Measurements from ENCODE around the gene ZBTB7B.

ZBTB7B gene

GRCh38 chr1:155005076-155006011 is 2.7 kb downstream of the ZBTB7B start:
- DNase-seq, result no peak

DNA sequence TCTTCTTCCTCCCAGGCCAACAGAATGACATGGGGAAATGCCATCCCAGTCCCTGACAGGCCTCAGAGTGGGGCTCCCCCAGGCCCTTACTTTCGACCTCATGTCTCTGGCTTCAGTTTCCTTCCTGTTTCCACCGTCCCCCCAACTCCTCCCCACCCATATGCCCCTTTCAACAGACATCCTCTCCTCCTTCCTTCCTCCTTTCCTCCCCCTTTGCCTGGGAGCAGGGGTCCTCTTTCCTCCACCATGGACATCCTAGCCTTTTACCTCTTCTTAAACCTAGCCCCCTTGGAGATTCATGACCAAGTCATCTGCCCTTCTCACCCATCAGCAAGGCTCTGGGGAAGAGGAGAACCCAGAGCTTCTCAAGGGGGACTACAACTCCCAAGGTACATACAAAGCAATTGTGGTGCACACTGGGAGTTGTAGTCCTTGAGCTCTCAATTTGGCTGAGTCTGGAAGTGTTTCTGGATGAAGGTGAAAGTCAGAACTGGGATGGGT is 4.0 kb downstream of the ZBTB7B start:
- no peak for DNase-seq

DNA sequence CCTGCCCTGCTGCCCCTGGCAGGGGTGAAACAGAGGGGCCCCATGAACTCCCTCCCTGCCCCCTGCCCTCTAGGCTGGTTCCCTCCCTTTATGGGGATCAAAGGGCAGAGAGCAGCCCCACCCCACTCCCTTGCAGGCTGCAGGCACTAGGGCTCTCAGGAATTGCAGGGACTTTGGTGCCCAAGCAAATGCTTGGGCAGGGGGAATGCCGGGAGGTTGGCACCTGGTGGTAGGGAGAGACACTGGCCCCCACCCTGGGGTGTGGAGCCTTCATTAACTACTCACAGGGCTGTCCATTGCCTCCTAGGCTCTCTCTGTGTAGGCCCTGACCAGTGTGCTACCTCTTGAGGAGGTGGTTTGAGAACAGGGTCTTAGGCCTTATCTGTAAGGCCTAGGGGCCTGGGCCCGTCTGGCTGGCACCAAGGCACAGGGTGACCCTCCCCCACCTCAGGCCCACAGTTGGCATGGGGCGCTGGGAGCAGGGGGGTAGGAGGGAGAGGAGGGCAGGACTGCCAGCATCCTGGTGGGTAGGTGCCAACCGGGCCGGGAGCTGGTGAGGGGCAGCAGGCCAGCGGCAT is 4.7 kb downstream of the ZBTB7B start:
- no peak for DNase-seq

- peak; percentile 63 for DNase-seq
Measured at GRCh38 chr1:155008015-155008941, 5.7 kb downstream of the ZBTB7B start.

DNA sequence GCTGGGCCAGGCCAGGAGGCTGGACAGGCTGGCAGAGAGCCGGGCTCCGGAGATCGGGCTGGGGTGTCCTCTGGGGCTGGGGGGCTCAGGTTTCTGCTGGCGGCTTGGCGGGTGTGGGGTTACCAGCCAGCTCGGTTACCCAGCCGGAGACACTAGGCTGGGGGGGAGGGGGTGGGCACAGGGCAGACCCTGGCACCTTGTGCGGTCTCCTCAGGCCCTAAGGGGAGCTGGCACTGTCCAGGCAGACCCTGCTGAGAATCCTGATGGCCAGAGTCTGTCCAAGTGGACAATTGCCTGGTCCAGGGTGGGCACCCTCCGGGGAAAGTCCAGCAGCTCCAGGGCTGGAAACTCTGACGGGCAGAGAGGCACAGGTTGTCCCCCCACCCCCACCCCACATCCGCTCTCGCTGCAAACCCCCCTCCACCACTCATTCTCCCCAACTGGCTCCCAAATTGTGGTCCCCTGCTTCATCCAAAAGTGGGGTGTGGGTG is 6.7 kb downstream of the ZBTB7B start:
- DNase-seq, result no peak

DNA sequence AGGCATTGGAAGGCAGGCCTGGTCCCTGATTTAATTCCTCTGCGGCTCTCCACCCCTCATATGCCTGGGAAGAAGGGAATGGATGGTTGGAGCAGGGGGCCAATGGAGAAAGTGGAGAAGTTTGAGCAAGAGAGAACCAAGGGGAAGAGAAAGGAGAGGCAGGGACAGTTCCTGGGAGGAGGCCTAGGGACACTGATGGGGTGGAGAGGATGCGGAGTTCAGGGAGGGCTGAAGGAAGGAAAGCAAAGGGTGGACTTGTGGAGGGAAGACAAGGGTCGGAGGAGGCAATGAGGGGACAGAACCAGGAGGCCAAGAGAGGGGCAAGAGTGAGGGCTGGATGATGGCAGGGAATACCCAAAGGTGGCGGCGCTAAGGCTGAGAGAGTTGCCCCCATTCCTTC is 7.1 kb downstream of the ZBTB7B start:
- no peak for DNase-seq

DNA sequence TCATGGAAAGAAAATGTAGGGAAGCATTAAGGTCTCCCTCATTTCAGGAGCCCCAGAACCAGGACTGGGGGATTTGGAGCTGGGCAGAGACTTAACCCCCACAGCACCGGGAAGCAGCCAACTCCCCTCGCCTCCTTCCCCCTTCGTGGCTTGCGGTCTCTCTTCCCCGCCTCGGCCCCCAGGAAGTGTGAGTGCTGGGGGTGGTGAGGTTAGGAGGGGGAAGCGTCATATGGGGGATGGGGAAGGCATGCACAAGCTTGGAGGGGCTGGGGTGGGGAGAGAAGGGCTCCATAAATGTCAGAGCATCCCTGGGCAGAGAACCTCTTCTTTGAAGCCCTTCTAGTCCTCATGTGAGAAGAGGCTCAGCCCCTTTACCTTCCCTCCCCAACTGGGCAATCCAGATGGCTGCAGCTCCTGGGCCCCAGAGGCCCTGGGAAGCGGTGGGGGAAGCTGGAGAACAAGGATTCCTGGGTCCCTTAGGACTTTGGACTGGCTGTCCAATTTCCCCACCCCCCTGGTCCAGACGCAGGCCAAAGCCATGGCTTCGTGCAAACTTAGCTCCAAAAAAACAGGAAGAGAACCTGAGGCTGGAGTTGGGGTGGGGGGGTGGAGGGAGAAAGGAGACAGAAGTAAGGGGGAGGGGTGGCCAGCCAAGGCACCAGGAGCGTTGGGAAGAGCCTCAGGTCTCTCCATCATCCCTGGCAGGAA is 7.8 kb downstream of the ZBTB7B start:
- no peak for DNase-seq

GRCh38 chr1:155011004-155011416 is 8.4 kb downstream of the ZBTB7B start:
- DNase-seq, result no peak

- DNase-seq, result no peak
Measured at GRCh38 chr1:155011437-155012025, 8.9 kb downstream of the ZBTB7B start.

- DNase-seq, result no peak
Measured at GRCh38 chr1:155012026-155012546, 9.5 kb downstream of the ZBTB7B start.

GRCh38 chr1:155012776-155013602 is 10.4 kb downstream of the ZBTB7B start:
- no peak for DNase-seq

DNA sequence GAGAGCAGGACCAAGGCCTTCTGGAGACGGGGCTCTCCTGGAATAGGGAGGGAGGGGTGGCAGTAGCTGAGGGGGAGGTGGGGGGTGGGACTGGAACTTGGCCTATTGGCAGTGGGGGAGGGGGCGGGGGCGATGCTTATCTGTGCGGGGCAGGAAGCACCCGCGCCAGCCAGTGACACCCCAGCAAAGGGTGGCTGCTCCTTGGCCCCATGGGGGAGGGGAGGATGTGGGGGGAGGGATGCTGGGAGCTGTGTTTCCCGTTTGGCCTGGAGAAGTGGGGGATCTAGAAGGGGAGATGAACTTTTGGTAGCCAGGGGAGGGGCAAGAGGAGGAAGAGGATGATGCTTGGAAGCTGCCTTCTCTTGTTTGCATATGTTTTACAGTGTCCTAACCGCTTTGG is 11.0 kb downstream of the ZBTB7B start:
- no peak for DNase-seq

GRCh38 chr1:155014709-155015508 is 12.3 kb downstream of the ZBTB7B start:
- no peak for DNase-seq

DNA sequence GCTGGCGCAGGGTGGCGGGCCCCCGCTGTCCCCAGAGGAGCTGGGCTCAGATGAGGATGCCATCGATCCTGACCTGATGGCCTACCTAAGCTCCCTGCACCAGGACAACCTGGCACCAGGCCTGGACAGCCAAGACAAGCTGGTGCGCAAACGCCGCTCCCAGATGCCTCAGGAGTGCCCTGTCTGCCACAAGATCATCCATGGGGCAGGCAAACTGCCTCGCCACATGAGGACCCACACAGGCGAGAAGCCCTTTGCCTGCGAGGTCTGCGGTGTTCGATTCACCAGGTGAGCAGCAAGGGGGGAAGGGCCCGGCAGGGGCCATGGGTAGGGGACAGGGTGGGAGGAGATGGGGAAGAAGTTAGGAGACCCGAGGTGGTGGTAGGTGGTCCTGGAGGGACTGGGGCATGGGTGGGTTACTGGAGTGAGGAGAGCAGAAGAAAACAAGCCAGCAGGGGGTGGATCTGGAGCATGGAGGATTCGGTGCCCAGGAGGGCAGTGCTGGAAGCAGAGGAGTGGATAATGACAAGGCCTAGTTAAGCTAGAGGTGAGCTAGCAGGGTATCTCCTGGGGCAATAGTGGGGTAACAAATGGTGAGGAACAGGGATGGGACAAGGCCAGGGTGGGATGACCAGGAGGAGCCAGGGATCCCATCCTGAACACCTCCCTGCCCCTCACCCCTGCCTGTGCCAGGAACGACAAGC is 13.1 kb downstream of the ZBTB7B start:
- DNase-seq, result no peak

DNA sequence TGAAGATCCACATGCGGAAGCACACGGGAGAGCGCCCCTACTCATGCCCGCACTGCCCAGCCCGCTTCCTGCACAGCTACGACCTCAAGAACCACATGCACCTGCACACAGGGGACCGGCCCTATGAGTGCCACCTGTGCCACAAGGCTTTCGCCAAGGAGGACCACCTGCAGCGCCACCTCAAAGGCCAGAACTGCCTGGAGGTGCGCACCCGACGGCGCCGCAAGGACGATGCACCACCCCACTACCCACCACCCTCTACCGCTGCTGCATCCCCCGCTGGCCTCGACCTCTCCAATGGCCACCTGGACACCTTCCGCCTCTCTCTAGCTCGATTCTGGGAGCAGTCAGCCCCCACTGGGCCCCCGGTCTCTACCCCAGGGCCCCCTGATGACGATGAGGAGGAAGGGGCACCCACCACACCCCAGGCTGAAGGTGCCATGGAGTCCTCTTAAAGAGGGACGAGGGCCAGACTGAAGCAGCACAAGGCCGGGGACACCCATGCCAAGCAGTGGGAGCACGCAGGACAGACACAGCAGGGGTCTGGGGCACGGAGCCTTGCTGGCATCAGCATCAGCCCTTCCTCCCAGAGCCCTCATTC is 13.7 kb downstream of the ZBTB7B start:
- no peak for DNase-seq

DNA sequence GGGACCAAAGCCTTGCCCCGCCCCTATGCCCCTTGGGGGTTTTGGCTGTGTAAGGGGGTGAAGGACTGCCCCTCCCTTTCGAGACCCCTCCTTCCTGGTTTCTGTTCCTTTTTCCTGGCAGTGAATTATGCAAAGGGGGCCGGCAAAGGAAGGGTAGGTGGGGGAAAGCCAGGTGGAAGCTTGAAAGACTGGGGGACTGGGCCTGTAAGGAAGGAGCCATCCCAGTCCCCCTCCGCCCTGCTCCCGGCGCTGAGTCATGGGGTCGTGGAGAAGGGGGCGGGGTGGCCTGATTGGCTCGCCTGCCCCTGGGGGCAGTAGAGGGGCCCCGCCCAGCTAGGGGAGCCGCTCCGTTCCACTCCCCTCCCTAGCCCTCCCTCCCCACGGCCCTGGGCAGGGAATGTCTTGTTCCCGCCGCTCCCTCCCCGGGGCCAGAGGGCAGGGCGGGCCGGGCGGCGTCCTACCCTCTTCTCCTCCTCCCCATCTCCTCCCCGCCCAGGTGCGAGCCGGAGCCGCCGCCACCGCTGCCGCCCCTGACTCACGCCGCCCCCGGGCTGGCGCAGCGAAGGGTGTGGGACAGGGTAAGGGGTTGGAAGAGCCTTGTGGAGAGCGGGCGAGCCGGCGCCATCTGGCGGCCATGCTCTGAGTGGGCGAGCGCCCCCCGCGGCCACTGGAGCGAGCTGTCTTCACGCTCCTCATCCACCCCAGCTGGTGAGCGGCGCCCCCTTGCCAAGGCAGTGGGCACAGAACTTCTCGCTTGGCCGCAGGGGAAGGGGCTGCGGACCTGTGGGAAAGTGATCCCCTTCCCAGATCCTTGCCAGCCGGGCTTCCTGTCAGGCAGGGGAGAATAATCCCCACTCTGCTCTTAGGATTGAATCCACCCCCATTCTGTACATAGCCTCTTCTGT is 14.7 kb downstream of the ZBTB7B start:
- DNase-seq, result peak; percentile 86

- no peak for DNase-seq
Measured at GRCh38 chr1:155017946-155018316, 15.3 kb downstream of the ZBTB7B start.

Data from activated CD4-positive, CD25-positive, alpha-beta regulatory T cell treated with anti-CD3 and anti-CD28 coated beads, Interleukin-2, amount 50 U/mL, for 72 hours (primary cell).